ENCODE data around the gene GAA.
"Not testable (repeated sequence)": the region's sequence is repeated elsewhere in the genome, so short reads cannot be mapped to it uniquely, and the experiment has no call there.

Gene GAA

DNA sequence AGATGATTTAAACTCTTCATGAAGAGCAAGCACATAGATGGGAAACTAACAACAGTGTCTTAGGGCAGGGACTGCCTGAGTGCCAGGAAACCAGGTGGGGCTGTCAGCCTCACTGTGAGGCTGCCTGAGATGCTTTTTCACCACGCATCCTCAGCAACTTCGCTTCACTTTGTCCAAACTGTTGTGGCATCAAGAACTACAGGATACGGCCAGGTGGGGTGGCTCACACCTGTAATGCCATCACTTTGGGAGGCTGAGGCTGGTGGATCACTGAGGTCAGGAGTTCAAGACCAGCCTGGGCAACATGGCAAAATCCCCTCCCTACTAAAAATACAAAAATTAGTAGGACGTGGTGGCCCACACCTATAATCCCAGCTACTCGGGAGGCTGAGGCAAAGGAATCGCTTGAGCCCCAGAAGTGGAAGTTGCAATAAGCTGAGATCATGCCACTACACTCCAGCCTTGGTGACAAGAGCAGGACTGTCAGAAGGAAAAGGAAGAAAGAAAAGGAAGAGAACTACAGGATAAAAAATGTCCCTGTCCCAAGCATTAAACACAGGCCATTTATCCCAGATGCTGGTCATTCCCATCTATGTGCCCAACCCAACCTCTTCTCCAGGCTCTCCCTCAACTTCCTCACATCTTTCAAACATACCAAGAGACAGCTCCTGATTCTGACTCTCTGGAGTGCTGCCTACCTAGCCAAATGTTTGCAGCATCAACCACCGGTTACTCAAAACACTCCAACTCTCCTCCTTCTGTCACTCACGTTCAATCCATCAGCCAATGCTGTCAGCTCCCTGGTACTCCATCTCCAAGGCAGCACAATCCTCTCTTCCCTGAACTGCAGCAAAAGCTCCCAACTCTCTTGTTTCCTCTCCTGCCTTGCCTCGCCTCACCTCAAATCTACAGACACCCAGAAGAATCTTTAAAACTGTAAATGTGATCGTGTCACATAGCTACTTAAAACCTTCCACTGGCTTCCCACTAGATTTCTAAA is 44.0 kb downstream of the GAA start:
- DNase-seq (ENCODE audit: low read depth) = no peak

- DNase-seq (ENCODE audit: low read depth) = no peak
Measured at GRCh38 chr17:80146121-80147034, 45.0 kb downstream of the GAA start.

DNA sequence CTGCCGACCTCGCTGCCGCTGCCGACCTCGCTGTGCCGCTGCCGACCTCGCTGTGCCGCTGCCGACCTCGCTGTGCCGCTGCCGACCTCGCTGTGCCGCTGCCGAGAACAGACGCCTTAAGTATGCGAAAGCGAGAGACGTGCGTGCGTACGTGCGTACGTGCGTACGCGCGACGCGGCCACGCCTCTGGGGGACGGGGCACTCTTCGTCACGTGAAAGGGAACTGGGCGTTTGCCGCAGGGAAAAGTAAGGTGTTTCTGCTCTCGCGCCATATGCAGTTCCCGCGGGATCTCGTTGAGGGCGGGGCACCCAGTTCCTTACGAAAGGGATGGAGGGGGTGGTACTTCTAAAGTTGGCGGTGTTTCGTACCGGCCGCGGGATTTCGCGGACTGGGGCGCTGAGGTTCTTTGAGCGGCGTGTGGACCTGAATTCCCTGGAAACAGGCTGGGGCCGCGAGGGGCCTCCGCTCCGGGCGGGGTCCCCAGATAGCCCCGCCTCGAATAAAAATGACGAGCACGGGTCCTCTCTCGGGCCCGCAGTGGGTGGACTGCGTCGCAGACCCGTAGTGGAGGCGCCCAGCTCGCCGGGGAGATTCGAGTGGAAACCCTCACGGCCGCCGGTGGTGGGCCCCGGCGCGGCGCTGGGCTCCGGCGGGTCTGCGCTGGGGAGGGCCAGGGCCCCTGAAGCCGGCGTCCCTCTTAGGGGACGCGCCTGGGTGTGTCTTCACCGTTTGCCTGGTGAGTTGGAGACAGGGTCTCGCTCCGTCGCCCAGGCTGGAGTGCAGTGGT is 45.8 kb downstream of the GAA start, which contains the start of gene EIF4A3:
EIF4A3 (minus strand) TSS at position 94 of the 788 bp plus-strand sequence. CDS start 167 bp downstream, outside the sequence.
- DNase-seq (ENCODE audit: low read depth) = peak; percentile 95

DNA sequence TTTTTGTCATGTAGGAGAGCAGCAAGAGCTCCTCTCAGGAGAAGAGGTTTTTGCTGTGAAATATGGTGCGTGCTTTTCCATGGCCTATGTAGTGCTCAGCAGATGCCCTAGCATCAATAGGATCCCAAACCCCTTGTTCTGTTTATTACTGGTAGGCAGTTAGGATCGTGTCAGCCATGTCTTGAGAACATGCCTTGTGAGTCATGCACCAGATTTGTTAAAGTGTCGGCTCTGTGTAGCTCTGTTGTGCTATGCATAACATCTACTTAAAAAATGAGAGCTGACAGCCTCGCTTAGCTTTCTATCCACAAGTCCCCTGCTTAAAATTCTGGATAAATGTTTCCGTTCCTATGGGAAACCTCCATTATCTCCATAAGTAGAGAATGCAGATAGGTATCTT is 50.0 kb downstream of the GAA start:
- no peak for DNase-seq (ENCODE audit: low read depth)

GRCh38 chr17:80152081-80152702 is 50.8 kb downstream of the GAA start:
- no peak for DNase-seq (ENCODE audit: low read depth)

GRCh38 chr17:80153004-80153403 is 51.6 kb downstream of the GAA start:
- DNase-seq (ENCODE audit: low read depth) = no peak

GRCh38 chr17:80154166-80154565 is 52.8 kb downstream of the GAA start:
- no peak for DNase-seq (ENCODE audit: low read depth)

DNA sequence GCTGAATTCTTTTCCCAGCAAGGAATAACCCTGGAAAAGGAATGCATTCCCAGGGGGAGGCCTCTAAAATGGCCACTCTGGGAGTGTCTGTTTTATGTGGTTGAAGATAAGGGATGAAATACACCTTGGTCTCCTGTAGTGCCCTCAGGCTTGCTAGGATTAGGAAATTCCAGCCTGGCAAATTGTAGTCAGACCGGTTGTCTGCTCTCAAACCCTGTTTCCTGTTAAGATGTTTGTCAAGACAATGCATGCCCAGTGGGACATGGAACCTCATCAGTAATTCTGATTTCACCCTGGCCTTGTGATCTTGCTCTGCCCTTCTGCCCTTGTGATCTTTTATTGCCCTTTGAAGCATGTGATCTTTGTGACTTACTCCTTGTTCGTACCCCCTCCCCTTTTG is 54.2 kb downstream of the GAA start:
- not testable (repeated sequence) for DNase-seq (ENCODE audit: low read depth)

- no peak for DNase-seq (ENCODE audit: low read depth)
Measured at GRCh38 chr17:80158846-80159245, 57.5 kb downstream of the GAA start.

- DNase-seq (ENCODE audit: low read depth) = no peak
Measured at GRCh38 chr17:80160536-80160935, 59.2 kb downstream of the GAA start.

DNA sequence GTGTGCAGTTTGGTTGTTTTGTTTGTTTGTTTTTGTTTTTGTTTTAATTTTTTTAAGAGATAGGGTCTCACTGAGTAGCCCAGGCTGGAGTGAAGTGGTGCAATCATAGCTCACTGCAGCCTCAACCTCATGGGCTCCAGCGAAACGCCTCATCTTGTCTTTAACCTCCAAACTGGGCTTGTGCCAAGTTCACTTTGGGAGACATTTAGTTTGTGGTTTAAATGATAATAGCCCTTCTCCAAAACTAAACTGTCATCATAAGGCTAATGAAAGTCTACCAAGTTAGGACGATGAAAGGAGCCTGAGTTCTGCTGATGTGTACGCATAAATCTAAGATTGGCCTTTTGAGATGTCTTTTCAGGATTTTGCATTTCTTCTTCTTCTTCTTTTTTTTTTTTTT is 62.0 kb downstream of the GAA start:
- DNase-seq (ENCODE audit: low read depth) = no peak

DNA sequence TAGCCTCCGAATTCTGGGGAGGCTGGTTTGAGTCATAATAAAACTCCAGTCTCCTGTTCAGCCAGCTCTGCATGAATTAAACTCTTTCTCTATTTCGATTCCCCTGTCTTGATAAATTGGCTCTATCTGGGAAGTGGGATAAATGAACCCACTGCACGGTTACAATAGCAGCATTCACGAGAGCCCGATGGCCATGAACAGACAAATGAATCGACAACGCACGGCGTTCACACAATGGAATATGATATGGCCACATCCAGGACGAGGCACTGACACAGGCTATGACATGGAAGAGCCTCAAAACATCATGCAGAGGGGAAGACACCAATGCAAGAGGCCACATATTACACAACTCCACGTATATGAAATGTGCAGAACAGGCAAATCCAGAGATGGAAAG is 62.8 kb downstream of the GAA start:
- DNase-seq (ENCODE audit: low read depth) = no peak

- DNase-seq (ENCODE audit: low read depth) = no peak
Measured at GRCh38 chr17:80166446-80166845, 65.1 kb downstream of the GAA start.

- no peak for DNase-seq (ENCODE audit: low read depth)
Measured at GRCh38 chr17:80168371-80168770, 67.0 kb downstream of the GAA start.

GRCh38 chr17:80169107-80169506 is 67.7 kb downstream of the GAA start:
- no peak for DNase-seq (ENCODE audit: low read depth)
